K562 (cell line): ENCODE data around the gene ATAD2B. TPM values are rescaled to one million over a fixed set of nuclear protein-coding genes. Genes with fewer than 3 reads are reported as not detected.

Experiments used
- ARID1B ChIP-seq: fragments of 450-650 bp; IDR thresholded peaks from 2 replicates; pipeline ENCODE4 v1.6.1; 2016; ENCODE audit warnings: antibody characterized with exemption, mild to moderate bottlenecking, inconsistent platforms
- CCNT2 ChIP-seq: IDR thresholded peaks from 2 replicates; pipeline ENCODE4 v1.6.1; 2011; ENCODE audit warnings: borderline replicate concordance, low read depth, mild to moderate bottlenecking, moderate library complexity, mixed read lengths, low read length; ENCODE audit not compliant: insufficient read length; ENCODE audit errors: extremely low read depth
- CEBPB ChIP-seq: fragments of 450-650 bp; IDR thresholded peaks from 2 replicates; pipeline ENCODE4 v1.6.1; 2016; ENCODE audit warnings: missing genetic modification characterization, missing compliant biosample characterization
- CTCF ChIP-seq, 3 experiments: IDR thresholded peaks in 2 of 3; conservative IDR thresholded peaks in 1 of 3; 2 replicates each; pipeline ENCODE4 v1.5.1; 2011 to 2012; ENCODE audit warnings: low read length in 3 of 3, mild to moderate bottlenecking in 3 of 3, control low read depth in 2 of 3, improper control_type of control experiment in 1 of 3, inconsistent platforms in 1 of 3, low read depth in 1 of 3, mixed read lengths in 1 of 3, moderate library complexity in 1 of 3; ENCODE audit not compliant: insufficient read depth in 2 of 3
- DEAF1 ChIP-seq: fragments of 450-650 bp; formaldehyde crosslinking; IDR thresholded peaks from 2 replicates; pipeline ENCODE4 v1.4.0; 2020; ENCODE audit warnings: mild to moderate bottlenecking, moderate library complexity
- GMEB1 ChIP-seq: fragments of 250-450 bp; sonication (Bioruptor Pico); IDR thresholded peaks from 2 replicates; pipeline ENCODE4 v1.4.0; 2020; ENCODE audit warnings: mild to moderate bottlenecking
- HES1 ChIP-seq: fragments of 450-650 bp; IDR thresholded peaks from 2 replicates; pipeline ENCODE4 v1.6.1; 2016; ENCODE audit warnings: low read depth, mild to moderate bottlenecking, moderate library complexity
- JUND ChIP-seq, 2 experiments: IDR thresholded peaks; 2 replicates in 1 of 2; 3 replicates in 1 of 2; pipeline ENCODE4 v1.6.1; 2011; ENCODE audit warnings: borderline replicate concordance in 2 of 2, low read depth in 2 of 2, low read length in 2 of 2, improper control_type of control experiment in 1 of 2, missing biosample characterization in 1 of 2, missing genetic modification characterization in 1 of 2, missing genetic modification reagents in 1 of 2
- KLF6 ChIP-seq: fragments of 250-450 bp; sonication (Bioruptor Pico); IDR thresholded peaks from 2 replicates; pipeline ENCODE4 v1.4.0; 2020; ENCODE audit warnings: mild to moderate bottlenecking, moderate library complexity, borderline replicate concordance
- MAFG ChIP-seq: fragments of 450-650 bp; conservative IDR thresholded peaks from 2 replicates; pipeline ENCODE4 v1.6.1; 2016; ENCODE audit warnings: missing genetic modification characterization, missing compliant biosample characterization
- MCM3 ChIP-seq: fragments of 450-650 bp; IDR thresholded peaks from 2 replicates; pipeline ENCODE4 v1.6.1; 2016
- MXD1 ChIP-seq: fragments of 250-450 bp; sonication (Bioruptor Pico); IDR thresholded peaks from 2 replicates; pipeline ENCODE4 v1.8.0; 2021; ENCODE audit warnings: borderline replicate concordance, mild to moderate bottlenecking, moderate library complexity; ENCODE audit not compliant: poor library complexity, severe bottlenecking
- NFE2 ChIP-seq: IDR thresholded peaks from 2 replicates; pipeline ENCODE4 v1.6.1; 2014; ENCODE audit warnings: antibody characterized with exemption, low read depth
- NFRKB ChIP-seq: fragments of 450-650 bp; IDR thresholded peaks from 2 replicates; pipeline ENCODE4 v1.6.1; 2016; ENCODE audit warnings: low read depth
- RHOXF2B ChIP-seq: fragments of 250-450 bp; sonication (Bioruptor Pico); conservative IDR thresholded peaks from 2 replicates; pipeline ENCODE4 v1.5.1; 2021
- SREBF1 ChIP-seq: fragments of 150-350 bp; IDR thresholded peaks from 2 replicates; pipeline ENCODE4 v1.6.1; 2014; ENCODE audit warnings: antibody characterized with exemption, low read depth, low read length, borderline replicate concordance
- STAG1 ChIP-seq: sonication (generic); formaldehyde crosslinking; IDR thresholded peaks from 2 replicates; pipeline ENCODE4 v1.5.0; 2020; ENCODE audit warnings: missing genetic modification reagents, borderline replicate concordance
- UBTF ChIP-seq, 2 experiments: IDR thresholded peaks; 2 replicates each; pipeline ENCODE4 v1.6.1; 2012; ENCODE audit warnings: improper control_type of control experiment in 2 of 2, low read depth in 2 of 2, low read length in 2 of 2, borderline replicate concordance in 1 of 2
- ZFP36 ChIP-seq: fragments of 150-350 bp; IDR thresholded peaks from 2 replicates; pipeline ENCODE4 v1.6.1; 2018; ENCODE audit warnings: low read length, low read depth; ENCODE audit not compliant: partially characterized antibody
- ZNF583 ChIP-seq: fragments of 250-450 bp; sonication (Bioruptor Pico); IDR thresholded peaks from 2 replicates; pipeline ENCODE4 v1.4.0; 2020
- polyA plus RNA-seq, 8 experiments: library from polyadenylated mRNA; depleted of rRNA in 4 of 8; stranded (reverse) in 5 of 8; unstranded in 3 of 8; fragments of >200 nt; fragmentation: Nextera tagmentation in 2 of 8; fragmentation: Illumina TruSeq in 1 of 8; extraction: Ambion mirVana in 2 of 8; extraction: Trizol in 1 of 8; gene quantifications; 2 replicates each; pipeline versions ENCODE4 v1.2.1 to v1.2.3, GENCODE V29; 2011 to 2014; ENCODE audit warnings: inconsistent platforms in 1 of 8, missing spikeins in 1 of 8
- total RNA-seq, 7 experiments: library from RNA; depleted of rRNA in 6 of 7; stranded (reverse); fragments of >200 nt in 6 of 7; fragmentation: Illumina TruSeq in 2 of 7; extraction: Trizol in 2 of 7; gene quantifications; 2 replicates each; pipeline versions ENCODE4 v1.2.1 to v1.2.3, GENCODE V29; 2011 to 2021; ENCODE audit warnings: low replicate concordance in 1 of 7

Gene ATAD2B
- total and polyA plus RNA-seq, 9 of the 15 experiments (the other 6 are each of a cell fraction or from before 2014, with no cell fraction given) = 3.2 to 21.6 (median 11.4) TPM

- TF ChIP-seq UBTF (IDR thresholded peaks at IDR 0.05; ENCODE audit: borderline replicate concordance in 1 of 2, low read depth in 2 of 2, low read length in 2 of 2) (no peak), DEAF1 (CRISPR knock-in tag) (no peak), CTCF (IDR thresholded peaks at IDR 0.05 in 2 of 3, conservative IDR thresholded peaks at IDR 0.05 in 1 of 3; ENCODE audit: insufficient read depth in 2 of 3, low read depth in 1 of 3, low read length in 3 of 3) (no peak), ARID1B (peak; percentile 78), MXD1 (CRISPR knock-in tag) (no peak), NFE2 (peak; percentile 95), JUND (IDR thresholded peaks at IDR 0.05; ENCODE audit: borderline replicate concordance, low read depth, low read length) (no peak), JUND (tag; IDR thresholded peaks at IDR 0.05; ENCODE audit: borderline replicate concordance, low read depth, low read length) (peak; percentile 70; the same call in 1 of the 3 replicates), SREBF1 (no peak), MCM3 (no peak), NFRKB (no peak), ZNF583 (CRISPR knock-in tag) (no peak), CCNT2 (no peak), ZFP36 (no peak), MAFG (tag) (peak; percentile 99), STAG1 (no peak), RHOXF2B (CRISPR knock-in tag) (no peak), GMEB1 (CRISPR knock-in tag) (no peak), CEBPB (tag) (peak; percentile 71), HES1 (no peak), KLF6 (CRISPR knock-in tag) (no peak)
These were observed 135.9 kb downstream of the ATAD2B start (continued) for GRCh38 chr2:23791030-23791429.
